Activated CD8-positive, alpha-beta T cell treated with anti-CD3 and anti-CD28 coated beads for 36 hours (primary cell): ENCODE results near the gene SEC61A2. TPM values are rescaled to one million over a fixed set of nuclear protein-coding genes. Genes with fewer than 3 reads are reported as not detected.

Experiments used
- ATAC-seq: fragments of 200-7000 bp; cut with Tn5 transposase; one replicate; pipeline ENCODE4 v1.10.0; 2021; ENCODE audit warnings: mild to moderate bottlenecking, moderate library complexity
- CTCF ChIA-PET: fragments of 350-600 bp; sonication (Branson Sonifier 250); formaldehyde crosslinking; loops from one replicate; lab custom pipeline; 2021; ENCODE audit warnings: antibody characterized with exemption; lab: Charles Lee
- POLR2A ChIA-PET: fragments of 350-600 bp; sonication (Branson Sonifier 250); formaldehyde crosslinking; loops from one replicate; lab custom pipeline; 2021; ENCODE audit warnings: antibody characterized with exemption; lab: Charles Lee
- DNase-seq: peaks from one replicate; pipeline ENCODE4 v3.0.0-alpha.2; 2020
- H3K27ac Mint-ChIP-seq: one replicate; pipeline ENCODE4 v1.8.0; 2021; ENCODE audit warnings: mild to moderate bottlenecking, mixed read lengths
- H3K27me3 Mint-ChIP-seq: one replicate; pipeline ENCODE4 v1.8.0; 2021; ENCODE audit warnings: mixed read lengths
- H3K36me3 Mint-ChIP-seq: one replicate; pipeline ENCODE4 v1.8.0; 2021; ENCODE audit warnings: low read depth, mixed read lengths
- H3K4me1 Mint-ChIP-seq: one replicate; pipeline ENCODE4 v1.8.0; 2021; ENCODE audit warnings: low read depth, mixed read lengths
- H3K4me3 Mint-ChIP-seq: one replicate; pipeline ENCODE4 v1.8.0; 2021; ENCODE audit warnings: mild to moderate bottlenecking, moderate library complexity, mixed read lengths
- H3K9me3 Mint-ChIP-seq: one replicate; pipeline ENCODE4 v1.8.0; 2021; ENCODE audit warnings: mixed read lengths
- intact Hi-C: fragments of 100-400 bp; cut with micrococcal nuclease; formaldehyde crosslinking; loops from one replicate; pipeline ENCODE4 v1.10.0; 2022
- microRNA-seq: library from miRNA; unstranded; fragments of <30 nt; microRNA quantifications from one replicate; pipeline ENCODE4 v1.2.0, GENCODE V29; 2022; ENCODE audit warnings: borderline microRNAs expressed, borderline replicate concordance
- total RNA-seq, 2 experiments: library from RNA; stranded (reverse); gene quantifications; one replicate each; pipeline ENCODE4 v1.2.3, GENCODE V29; 2021
- TF ChIP-seq, protein P1 (sequence below): fragments of 200-600 bp; IDR thresholded peaks from one replicate; pipeline ENCODE4 v1.8.0; 2022; ENCODE audit warnings: antibody characterized with exemption, mild to moderate bottlenecking

The SEC61A2 gene
- total RNA-seq, 2 experiments from 2014 or later = 10.8 to 12.0 TPM

DNA sequence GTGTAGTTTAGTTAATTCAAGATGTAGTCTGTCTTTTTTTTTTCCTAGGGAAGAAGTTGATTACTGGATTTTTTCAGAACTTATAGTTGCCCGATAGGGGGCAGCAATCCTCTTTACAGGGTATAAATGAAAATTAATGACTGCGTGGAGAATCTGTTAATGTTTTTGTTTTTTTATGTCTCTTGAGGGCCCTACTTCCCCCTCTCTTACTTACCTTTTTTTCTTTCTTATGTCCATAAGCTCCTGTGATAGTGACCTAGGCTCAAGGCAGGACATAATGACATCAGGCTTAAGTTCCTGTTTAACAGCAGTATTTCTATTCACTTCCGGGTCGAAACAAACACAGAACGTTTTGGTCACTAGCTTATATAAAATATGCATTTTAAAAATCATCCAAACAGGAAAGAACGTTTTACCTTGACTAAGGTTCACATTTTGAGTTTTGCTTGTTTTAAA is 85.3 kb downstream of the SEC61A2 start:
- H3K27me3 Mint-ChIP-seq = no peaks in the 10 kb centered on the region
- H3K27ac Mint-ChIP-seq = peak overlapping the region; percentile 80
- CTCF ChIA-PET = interaction anchor here (0.6 to 4.2 kb wide), 54 partner anchors 9 to 861 kb away, joined by 3 to 34 read pairs (median 3); partner anchors contain the start of genes CDC123 and NUDT5
- H3K4me1 Mint-ChIP-seq = peaks cover 12% of the 10 kb centered on the region
- peak overlapping the region; percentile 20 for H3K4me3 Mint-ChIP-seq
- TF ChIP-seq, protein P1, sequence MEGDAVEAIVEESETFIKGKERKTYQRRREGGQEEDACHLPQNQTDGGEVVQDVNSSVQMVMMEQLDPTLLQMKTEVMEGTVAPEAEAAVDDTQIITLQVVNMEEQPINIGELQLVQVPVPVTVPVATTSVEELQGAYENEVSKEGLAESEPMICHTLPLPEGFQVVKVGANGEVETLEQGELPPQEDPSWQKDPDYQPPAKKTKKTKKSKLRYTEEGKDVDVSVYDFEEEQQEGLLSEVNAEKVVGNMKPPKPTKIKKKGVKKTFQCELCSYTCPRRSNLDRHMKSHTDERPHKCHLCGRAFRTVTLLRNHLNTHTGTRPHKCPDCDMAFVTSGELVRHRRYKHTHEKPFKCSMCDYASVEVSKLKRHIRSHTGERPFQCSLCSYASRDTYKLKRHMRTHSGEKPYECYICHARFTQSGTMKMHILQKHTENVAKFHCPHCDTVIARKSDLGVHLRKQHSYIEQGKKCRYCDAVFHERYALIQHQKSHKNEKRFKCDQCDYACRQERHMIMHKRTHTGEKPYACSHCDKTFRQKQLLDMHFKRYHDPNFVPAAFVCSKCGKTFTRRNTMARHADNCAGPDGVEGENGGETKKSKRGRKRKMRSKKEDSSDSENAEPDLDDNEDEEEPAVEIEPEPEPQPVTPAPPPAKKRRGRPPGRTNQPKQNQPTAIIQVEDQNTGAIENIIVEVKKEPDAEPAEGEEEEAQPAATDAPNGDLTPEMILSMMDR = peak; percentile 85
- DNase-seq (peak; percentile 45), ATAC-seq (peak; percentile 37)
- POLR2A ChIA-PET = interaction anchor here (0.7 to 1.2 kb wide), 3 partner anchors 12 to 445 kb away, joined by 3 read pairs; no protein-coding TSS in a partner anchor
- H3K36me3 Mint-ChIP-seq = peaks cover 40% of the 10 kb centered on the region
- H3K9me3 Mint-ChIP-seq = no peaks in the 10 kb centered on the region
- intact Hi-C loops = no loop called here

Small RNA genes lying within 50 kb of the gene (microRNA-seq; reads per million reads assigned to microRNA genes)
- gene MIR548AK = not detected

Other genes with a start within 250 kb of the SEC61A2 start
- gene UPF2, start 86.9 kb upstream of the SEC61A2 start, total RNA-seq = 10 to 100 TPM; 27.9 to 29.4 TPM
- 10 to 100 TPM; 13.1 to 13.5 TPM for gene DHTKD1, start 60.7 kb upstream of the SEC61A2 start, total RNA-seq
- 10 to 100 TPM; 95.9 to 98.6 TPM for gene NUDT5, start 66.2 kb downstream of the SEC61A2 start, total RNA-seq
- gene CDC123, start 66.5 kb downstream of the SEC61A2 start, total RNA-seq = 100 to 1,000 TPM; 123 to 125 TPM
- gene CAMK1D, start 219.9 kb downstream of the SEC61A2 start, total RNA-seq = 10 to 100 TPM; 13.8 TPM